A549 treated with CORT108297 at 1 μM for 4 hours (cell line): ENCODE results near the gene DHRSX. TPM values are rescaled to one million over a fixed set of nuclear protein-coding genes. Genes with fewer than 3 reads are reported as not detected.

Experiments
- total RNA-seq: library from RNA; stranded (reverse); fragments of 200-300 nt; extraction: Qiagen RNA extraction; gene quantifications from 5 replicates; pipeline ENCODE4 v1.2.3, GENCODE V29; 2022

DHRSX gene, protein sequence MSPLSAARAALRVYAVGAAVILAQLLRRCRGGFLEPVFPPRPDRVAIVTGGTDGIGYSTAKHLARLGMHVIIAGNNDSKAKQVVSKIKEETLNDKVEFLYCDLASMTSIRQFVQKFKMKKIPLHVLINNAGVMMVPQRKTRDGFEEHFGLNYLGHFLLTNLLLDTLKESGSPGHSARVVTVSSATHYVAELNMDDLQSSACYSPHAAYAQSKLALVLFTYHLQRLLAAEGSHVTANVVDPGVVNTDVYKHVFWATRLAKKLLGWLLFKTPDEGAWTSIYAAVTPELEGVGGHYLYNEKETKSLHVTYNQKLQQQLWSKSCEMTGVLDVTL
- total RNA-seq, result 39.2 to 47.3 TPM (median 43.7 TPM) in 5 replicates

DNA sequence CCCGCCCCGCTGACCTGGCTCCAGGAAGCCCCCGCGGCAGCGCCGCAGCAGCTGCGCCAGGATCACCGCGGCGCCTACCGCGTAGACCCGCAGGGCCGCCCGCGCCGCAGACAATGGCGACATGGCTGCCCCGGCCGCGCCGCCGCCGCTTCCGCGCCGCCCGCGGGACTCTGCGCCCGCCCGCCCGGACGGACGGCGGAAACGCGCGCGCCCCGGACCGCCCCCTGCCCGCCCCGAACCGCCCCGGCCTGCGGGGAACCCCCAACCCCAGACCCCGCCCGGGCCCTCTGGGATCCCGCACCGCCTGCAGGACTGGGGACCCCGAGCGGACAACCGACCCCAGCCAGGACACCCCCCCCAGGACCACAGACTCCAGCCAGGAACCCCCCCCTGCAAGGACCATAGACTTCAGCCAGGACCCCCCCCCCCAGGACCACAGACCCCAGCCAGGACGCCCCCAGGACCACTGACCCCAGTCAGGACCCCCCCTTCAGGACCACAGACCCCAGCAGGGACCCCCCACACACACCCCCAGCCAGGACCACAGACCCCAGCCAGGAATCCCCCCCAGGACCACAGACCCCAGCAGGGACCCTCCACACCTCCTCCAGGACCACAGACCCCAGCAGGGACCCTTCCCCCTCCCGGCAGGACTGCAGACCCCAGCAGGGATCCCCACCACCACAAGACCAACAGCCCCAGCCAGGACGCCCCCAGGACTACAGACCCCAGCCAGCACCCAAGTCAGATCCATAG, at the start of gene DHRSX, which contains the start of gene ZBED1:
TSS of gene DHRSX (minus strand) at position 174 of the 756 bp plus-strand sequence. CDS start at position 123, 51 bp downstream.
TSS of gene ZBED1 (minus strand) at position 174 of the 756 bp plus-strand sequence. CDS start 10,257 bp downstream, outside the sequence.

Other genes with a start within 250 kb of the DHRSX start
- 30.2 to 32.7 TPM (median 30.3 TPM) in 5 replicates for gene ZBED1, start within 50 bp of the DHRSX start, total RNA-seq
- 262 to 274 TPM (median 265 TPM) in 5 replicates for gene CD99, start 190.3 kb upstream of the DHRSX start, total RNA-seq